A673 (cell line): ENCODE measurements around the gene PPP1R16B. TPM values are rescaled to one million over a fixed set of nuclear protein-coding genes. Genes with fewer than 3 reads are reported as not detected.

Experiments used
- BruUV-seq: library from RNA; stranded (reverse); fragments of 400-500 nt; replicated peaks from 2 replicates; lab custom pipeline; 2021; lab: Mats Ljungman, UMichigan
- CTCF ChIA-PET: fragments of 300-600 bp; sonication (Branson Sonifier 250); formaldehyde crosslinking; loops from one replicate; lab custom pipeline; 2022; ENCODE audit warnings: antibody characterized with exemption; lab: Charles Lee
- POLR2A ChIA-PET: fragments of 300-600 bp; sonication (Branson Sonifier 250); formaldehyde crosslinking; loops from one replicate; lab custom pipeline; 2022; ENCODE audit warnings: antibody characterized with exemption; ENCODE audit not compliant: low non-redundant PET; lab: Charles Lee
- DNase-seq: peaks from one replicate; pipeline ENCODE4 v3.0.0-alpha.2; 2015; ENCODE audit warnings: low spot score
- H3K27ac ChIP-seq: fragments of 200-600 bp; sonication (generic); 2 replicates; pipeline ENCODE4 v1.5.1; 2016; ENCODE audit warnings: mixed run types, low read depth, mild to moderate bottlenecking, mixed read lengths, antibody characterized with exemption, low read length; ENCODE audit not compliant: poor library complexity, severe bottlenecking
- H3K27me3 ChIP-seq: fragments of 200-600 bp; sonication (generic); replicated peaks from 2 replicates; pipeline ENCODE4 v1.6.1; 2017; ENCODE audit warnings: mixed run types, low read depth, mild to moderate bottlenecking, mixed read lengths, antibody characterized with exemption, low read length; ENCODE audit not compliant: insufficient read depth, poor library complexity
- H3K36me3 ChIP-seq: fragments of 200-600 bp; sonication (generic); 2 replicates; pipeline ENCODE4 v1.6.1; 2016; ENCODE audit warnings: mixed run types, mild to moderate bottlenecking, mixed read lengths, antibody characterized with exemption, low read length; ENCODE audit not compliant: insufficient read depth, poor library complexity, severe bottlenecking
- H3K4me1 ChIP-seq: fragments of 200-600 bp; sonication (generic); 2 replicates; pipeline ENCODE4 v1.6.1; 2017; ENCODE audit warnings: mixed run types, mild to moderate bottlenecking, mixed read lengths, antibody characterized with exemption, low read length; ENCODE audit not compliant: insufficient read depth, poor library complexity, severe bottlenecking
- H3K4me3 ChIP-seq: fragments of 200-600 bp; sonication (generic); 2 replicates; pipeline ENCODE4 v1.5.1; 2016; ENCODE audit warnings: low read depth, mixed run types, mild to moderate bottlenecking, mixed read lengths, low read length; ENCODE audit not compliant: poor library complexity, severe bottlenecking
- H3K9me3 ChIP-seq: fragments of 200-600 bp; sonication (generic); 2 replicates; pipeline ENCODE4 v1.6.1; 2016; ENCODE audit warnings: mixed run types, low read depth, mild to moderate bottlenecking, mixed read lengths, antibody characterized with exemption, low read length; ENCODE audit not compliant: poor library complexity, severe bottlenecking
- EZH2 ChIP-seq: fragments of 200-600 bp; sonication (generic); IDR thresholded peaks from 2 replicates; pipeline ENCODE4 v1.6.1; 2017; ENCODE audit warnings: borderline replicate concordance, low read depth, mild to moderate bottlenecking, mixed read lengths, antibody characterized with exemption, low read length; ENCODE audit not compliant: poor library complexity, severe bottlenecking
- intact Hi-C: fragments of 100-400 bp; cut with micrococcal nuclease; formaldehyde crosslinking; loops from one replicate; pipeline ENCODE4 v1.10.0; 2022; ENCODE audit not compliant: unreplicated experiment
- total RNA-seq: library from RNA; stranded (reverse); gene quantifications from 2 replicates; pipeline ENCODE4 v1.2.3, GENCODE V29; 2021
- TF ChIP-seq, protein P1 (sequence below): fragments of 300-800, 200-600 bp; sonication (generic); conservative IDR thresholded peaks from 2 replicates; pipeline ENCODE4 v1.5.1; 2017; ENCODE audit warnings: low read depth, mild to moderate bottlenecking, antibody characterized with exemption, low read length, moderate library complexity, mixed read lengths

PPP1R16B gene
- total RNA-seq, 1 experiment from 2014 or later, result 0.17 TPM

DNA sequence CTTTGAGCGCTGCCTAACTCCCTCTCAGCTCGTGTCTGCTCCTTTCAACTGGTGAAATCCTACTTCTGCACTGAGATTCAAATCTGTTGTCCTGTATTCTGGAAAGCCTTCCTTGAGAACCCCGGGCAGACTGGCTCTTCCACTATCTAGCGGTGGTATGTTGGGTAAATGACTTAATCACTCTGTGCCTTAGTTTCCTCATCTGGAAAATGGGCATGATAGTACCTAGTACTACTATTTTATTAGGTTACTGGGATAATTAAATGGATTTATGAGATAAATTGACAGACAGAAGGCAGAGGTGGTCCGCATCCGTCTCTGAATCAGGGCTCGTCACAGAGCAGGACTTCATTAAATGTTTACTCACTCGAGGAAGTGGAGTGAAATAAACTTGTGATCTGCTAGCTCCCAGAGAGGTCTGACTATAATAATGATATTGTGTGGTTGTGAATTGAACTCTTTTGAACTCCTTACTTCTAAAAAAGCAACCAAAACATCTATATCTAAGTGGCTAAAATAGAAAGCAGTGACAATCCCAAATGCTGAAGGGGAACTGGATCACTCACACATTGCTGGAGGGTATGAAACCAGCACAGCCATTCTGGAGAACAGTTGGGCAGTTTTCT lies 26.6 kb downstream of the PPP1R16B start:
- CTCF ChIA-PET, result no interaction called here
- intact Hi-C loops, result no loop called here
- POLR2A ChIA-PET, result no interaction called here
- no peak overlapping the region for H3K27ac ChIP-seq
- H3K36me3 ChIP-seq, result no peaks in the 10 kb centered on the region
- H3K27me3 ChIP-seq, result no peaks in the 10 kb centered on the region
- TF ChIP-seq, protein P1, sequence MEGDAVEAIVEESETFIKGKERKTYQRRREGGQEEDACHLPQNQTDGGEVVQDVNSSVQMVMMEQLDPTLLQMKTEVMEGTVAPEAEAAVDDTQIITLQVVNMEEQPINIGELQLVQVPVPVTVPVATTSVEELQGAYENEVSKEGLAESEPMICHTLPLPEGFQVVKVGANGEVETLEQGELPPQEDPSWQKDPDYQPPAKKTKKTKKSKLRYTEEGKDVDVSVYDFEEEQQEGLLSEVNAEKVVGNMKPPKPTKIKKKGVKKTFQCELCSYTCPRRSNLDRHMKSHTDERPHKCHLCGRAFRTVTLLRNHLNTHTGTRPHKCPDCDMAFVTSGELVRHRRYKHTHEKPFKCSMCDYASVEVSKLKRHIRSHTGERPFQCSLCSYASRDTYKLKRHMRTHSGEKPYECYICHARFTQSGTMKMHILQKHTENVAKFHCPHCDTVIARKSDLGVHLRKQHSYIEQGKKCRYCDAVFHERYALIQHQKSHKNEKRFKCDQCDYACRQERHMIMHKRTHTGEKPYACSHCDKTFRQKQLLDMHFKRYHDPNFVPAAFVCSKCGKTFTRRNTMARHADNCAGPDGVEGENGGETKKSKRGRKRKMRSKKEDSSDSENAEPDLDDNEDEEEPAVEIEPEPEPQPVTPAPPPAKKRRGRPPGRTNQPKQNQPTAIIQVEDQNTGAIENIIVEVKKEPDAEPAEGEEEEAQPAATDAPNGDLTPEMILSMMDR, result no peak
- no peak for TF ChIP-seq EZH2
- no TSS peak for BruUV-seq
- no peaks in the 10 kb centered on the region for H3K4me1 ChIP-seq
- DNase-seq, result no peak
- H3K9me3 ChIP-seq, result no peaks in the 10 kb centered on the region
- no peak overlapping the region for H3K4me3 ChIP-seq

DNA sequence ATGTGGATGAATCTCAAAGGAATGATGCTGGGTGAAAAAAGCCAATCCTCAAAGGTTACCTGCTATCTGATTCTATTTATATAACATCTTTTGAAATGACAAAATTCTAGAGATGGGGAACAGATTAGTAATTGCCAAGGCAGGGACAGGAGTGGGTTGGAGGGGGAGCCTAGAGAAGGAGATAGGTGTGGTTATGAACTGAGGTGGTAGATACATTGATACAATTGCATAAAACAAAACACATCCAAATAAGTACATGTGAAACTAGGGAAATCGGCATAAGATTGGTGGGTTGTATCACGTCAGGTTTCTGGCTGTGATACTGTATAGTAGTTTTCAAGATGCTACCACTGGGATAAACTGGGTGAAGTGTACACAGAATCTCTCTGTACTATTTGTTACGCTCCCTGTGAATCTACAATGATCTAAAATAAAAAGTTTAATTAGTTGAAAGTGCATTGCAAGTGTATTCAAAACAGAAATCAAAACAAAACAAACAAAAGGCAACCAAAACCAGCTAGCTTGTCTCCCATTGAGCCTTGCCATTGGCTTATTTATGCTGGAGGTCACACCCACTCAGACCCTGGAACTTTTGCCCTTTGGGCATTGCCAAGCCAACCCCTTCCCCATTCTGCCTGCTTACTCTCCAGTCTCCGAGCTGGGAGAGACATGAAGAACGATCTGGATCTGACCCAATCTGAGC lies 27.8 kb downstream of the PPP1R16B start:
- TF ChIP-seq EZH2, result no peak
- TF ChIP-seq, protein P1, result no peak
- no peak for DNase-seq
- H3K4me1 ChIP-seq, result no peaks in the 10 kb centered on the region
- H3K27ac ChIP-seq, result no peak overlapping the region
- BruUV-seq, result no TSS peak
- CTCF ChIA-PET, result interaction anchor here (0.6 kb wide), 1 partner anchor 55 kb away, joined by 3 read pairs; no protein-coding TSS in a partner anchor
- no peaks in the 10 kb centered on the region for H3K9me3 ChIP-seq
- intact Hi-C loops, result no loop called here
- no peaks in the 10 kb centered on the region for H3K36me3 ChIP-seq
- H3K27me3 ChIP-seq, result no peaks in the 10 kb centered on the region
- no peak overlapping the region for H3K4me3 ChIP-seq
- POLR2A ChIA-PET, result no interaction called here

DNA sequence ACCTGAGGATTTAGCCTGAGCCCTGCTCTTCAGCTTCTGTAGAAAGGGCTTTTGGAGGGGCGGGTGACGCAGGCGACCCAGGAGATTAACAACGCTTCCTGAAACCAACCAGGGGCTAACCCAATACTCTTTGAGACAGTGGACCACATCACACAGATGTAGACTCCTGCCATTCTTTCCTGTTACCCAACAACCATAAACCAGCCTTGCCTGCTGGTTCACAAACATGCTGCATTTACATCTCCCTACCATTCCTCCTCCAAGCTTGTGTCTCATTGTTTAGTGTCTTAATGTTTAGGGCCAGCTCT lies 28.3 kb downstream of the PPP1R16B start:
- intact Hi-C loops, result no loop called here
- no TSS peak for BruUV-seq
- H3K27me3 ChIP-seq, result no peaks in the 10 kb centered on the region
- H3K36me3 ChIP-seq, result no peaks in the 10 kb centered on the region
- DNase-seq, result no peak
- no peak overlapping the region for H3K4me3 ChIP-seq
- no peaks in the 10 kb centered on the region for H3K9me3 ChIP-seq
- POLR2A ChIA-PET, result no interaction called here
- H3K27ac ChIP-seq, result no peak overlapping the region
- no peaks in the 10 kb centered on the region for H3K4me1 ChIP-seq
- TF ChIP-seq EZH2, result no peak
- TF ChIP-seq, protein P1, result no peak
- CTCF ChIA-PET, result interaction anchor here (0.6 kb wide), 1 partner anchor 55 kb away, joined by 3 read pairs; no protein-coding TSS in a partner anchor
